H1 (cell line): ENCODE data around the gene NME1. TPM values are rescaled to one million over a fixed set of nuclear protein-coding genes. Genes with fewer than 3 reads are reported as not detected.

Experiments used
- CTCF ChIA-PET: fragments of 300-600 bp; sonication (Branson Sonifier 250); formaldehyde crosslinking; loops from one replicate; lab custom pipeline; 2021; ENCODE audit not compliant: partially characterized antibody; lab: Charles Lee
- POLR2A ChIA-PET: fragments of 300-600 bp; sonication (Branson Sonifier 250); formaldehyde crosslinking; loops from one replicate; lab custom pipeline; 2021; ENCODE audit warnings: inconsistent platforms; ENCODE audit not compliant: partially characterized antibody; lab: Charles Lee
- DNase-seq, 2 experiments: peaks; one replicate each; pipeline versions ENCODE4 v3.0.0 to v3.0.0-alpha.2; 2010 to 2022; ENCODE audit warnings: low spot score in 2 of 2, low read depth in 1 of 2, mixed read lengths in 1 of 2
- FAIRE-seq: peaks from 2 replicates; lab custom pipeline; 2011; peaks lifted over from hg19 to GRCh38; lab: Jason Lieb, UNC
- H2AFZ ChIP-seq: 2 replicates; pipeline ENCODE4 v1.8.1; 2012; ENCODE audit warnings: low read length, inconsistent platforms
- H2AK5ac ChIP-seq: 2 replicates; pipeline ENCODE4 v1.6.1; 2013; ENCODE audit warnings: low read depth, low read length
- H2BK120ac ChIP-seq: replicated peaks from 2 replicates; pipeline ENCODE3; 2013; ENCODE audit warnings: low read depth, low read length, inconsistent platforms
- H2BK12ac ChIP-seq: 2 replicates; pipeline ENCODE4 v1.6.1; 2013; ENCODE audit warnings: low read depth, low read length
- H2BK15ac ChIP-seq: 2 replicates; pipeline ENCODE4 v1.6.1; 2013; ENCODE audit warnings: low read length
- H2BK20ac ChIP-seq: 2 replicates; pipeline ENCODE4 v1.6.1; 2013; ENCODE audit warnings: low read length
- H2BK5ac ChIP-seq: 2 replicates; pipeline ENCODE4 v1.6.1; 2013; ENCODE audit warnings: low read depth, low read length
- H3K14ac ChIP-seq: 2 replicates; pipeline ENCODE4 v1.6.1; 2013; ENCODE audit warnings: inconsistent platforms; ENCODE audit not compliant: insufficient read length
- H3K18ac ChIP-seq: 2 replicates; pipeline ENCODE4 v1.6.1; 2013; ENCODE audit warnings: low read length; ENCODE audit errors: extremely low read depth
- H3K23ac ChIP-seq: 2 replicates; pipeline ENCODE4 v1.6.1; 2013; ENCODE audit warnings: inconsistent platforms; ENCODE audit not compliant: insufficient read length
- H3K23me2 ChIP-seq: 2 replicates; pipeline ENCODE4 v1.6.1; 2013; ENCODE audit warnings: low read depth, low read length
- H3K27ac ChIP-seq: 2 replicates; pipeline ENCODE4 v1.6.1; 2011; ENCODE audit warnings: low read depth, low read length, inconsistent platforms
- H3K27me3 ChIP-seq, 4 experiments: replicated peaks in 1 of 4; 1 replicate in 1 of 4; 2 replicates in 3 of 4; pipeline versions ENCODE4 v1.6.1 to v1.8.1; 2011 to 2013; ENCODE audit warnings: low read length in 3 of 4, mild to moderate bottlenecking in 3 of 4, inconsistent platforms in 2 of 4, mixed read lengths in 2 of 4, moderate library complexity in 1 of 4; ENCODE audit not compliant: control insufficient read depth in 3 of 4, insufficient read depth in 3 of 4; ENCODE audit errors: extremely low read depth in 1 of 4
- H3K36me3 ChIP-seq, 4 experiments: 2 replicates each; pipeline versions ENCODE4 v1.6.1 to v1.8.1; 2011 to 2013; ENCODE audit warnings: mild to moderate bottlenecking in 4 of 4, low read length in 3 of 4, moderate library complexity in 2 of 4, control low read depth in 1 of 4, inconsistent platforms in 1 of 4; ENCODE audit not compliant: insufficient read depth in 4 of 4, control insufficient read depth in 2 of 4
- H3K4ac ChIP-seq: replicated peaks from 2 replicates; pipeline ENCODE3; 2013; ENCODE audit warnings: low read length, low read depth, mixed read lengths, inconsistent platforms; ENCODE audit not compliant: insufficient read length
- H3K4me1 ChIP-seq, 4 experiments: replicated peaks in 1 of 4; 1 replicate in 1 of 4; 2 replicates in 3 of 4; pipeline versions ENCODE4 v1.6.1 to v1.8.1; 2011 to 2013; ENCODE audit warnings: low read length in 3 of 4, inconsistent platforms in 2 of 4, mixed read lengths in 1 of 4; ENCODE audit not compliant: insufficient read depth in 4 of 4, control insufficient read depth in 3 of 4
- H3K4me2 ChIP-seq, 2 experiments: 2 replicates each; pipeline versions ENCODE4 v1.6.1 to v1.8.1; 2011 to 2013; ENCODE audit warnings: low read depth in 2 of 2, low read length in 2 of 2, control low read depth in 1 of 2, inconsistent platforms in 1 of 2, mild to moderate bottlenecking in 1 of 2; ENCODE audit not compliant: insufficient read depth in 1 of 2
- H3K4me3 ChIP-seq, 4 experiments: fragments of 200-600, 300-600 bp in 1 of 4; sonication (generic), shearing (Covaris generic), sonication (Bioruptor Twin) in 1 of 4; 2 replicates each; pipeline versions ENCODE4 v1.5.1 to v1.8.1; 2011 to 2016; ENCODE audit warnings: low read length in 4 of 4, low read depth in 3 of 4, control low read depth in 2 of 4, inconsistent platforms in 2 of 4, mild to moderate bottlenecking in 2 of 4, mixed read lengths in 1 of 4, moderate library complexity in 1 of 4; ENCODE audit not compliant: insufficient read depth in 2 of 4; ENCODE audit errors: extremely low read depth in 1 of 4
- H3K56ac ChIP-seq: replicated peaks from 2 replicates; pipeline ENCODE3; 2013; ENCODE audit warnings: low read depth, mild to moderate bottlenecking, mixed read lengths, low read length, inconsistent platforms; ENCODE audit not compliant: insufficient read length
- H3K79me1 ChIP-seq: 2 replicates; pipeline ENCODE4 v1.6.1; 2013; ENCODE audit warnings: low read depth, low read length, control low read depth
- H3K79me2 ChIP-seq, 2 experiments: 2 replicates each; pipeline versions ENCODE4 v1.6.1 to v1.8.1; 2012 to 2013; ENCODE audit warnings: low read length in 2 of 2, mild to moderate bottlenecking in 2 of 2, inconsistent platforms in 1 of 2; ENCODE audit not compliant: insufficient read depth in 2 of 2, control insufficient read depth in 1 of 2
- H3K9ac ChIP-seq, 4 experiments: replicated peaks in 1 of 4; 1 replicate in 1 of 4; 2 replicates in 3 of 4; pipeline versions ENCODE4 v1.6.1 to v1.8.1; 2011 to 2013; ENCODE audit warnings: low read depth in 3 of 4, low read length in 3 of 4, control low read depth in 2 of 4, mild to moderate bottlenecking in 2 of 4, moderate library complexity in 2 of 4, inconsistent platforms in 1 of 4; ENCODE audit errors: extremely low read depth in 1 of 4
- H3K9me3 ChIP-seq, 2 experiments: 2 replicates each; pipeline versions ENCODE4 v1.6.1 to v1.8.1; 2012 to 2013; ENCODE audit warnings: mild to moderate bottlenecking in 2 of 2, moderate library complexity in 2 of 2, control low read depth in 1 of 2, inconsistent platforms in 1 of 2, low read depth in 1 of 2, low read length in 1 of 2, mixed read lengths in 1 of 2; ENCODE audit not compliant: insufficient read depth in 2 of 2
- H4K20me1 ChIP-seq, 2 experiments: replicated peaks in 1 of 2; 2 replicates each; pipeline versions ENCODE3 to v1.8.1; 2011 to 2013; ENCODE audit warnings: inconsistent platforms in 2 of 2, low read length in 2 of 2, mild to moderate bottlenecking in 1 of 2; ENCODE audit not compliant: insufficient read depth in 2 of 2, control insufficient read depth in 1 of 2
- H4K5ac ChIP-seq: 2 replicates; pipeline ENCODE4 v1.6.1; 2013; ENCODE audit warnings: low read length, low read depth, mixed read lengths, inconsistent platforms; ENCODE audit not compliant: insufficient read length
- H4K8ac ChIP-seq: 2 replicates; pipeline ENCODE4 v1.8.0; 2013; ENCODE audit warnings: mild to moderate bottlenecking, moderate library complexity, low read length, inconsistent platforms; ENCODE audit not compliant: insufficient read depth; ENCODE audit errors: extremely low read depth
- H4K91ac ChIP-seq: replicated peaks from 2 replicates; pipeline ENCODE3; 2013; ENCODE audit warnings: low read length, mixed read lengths, inconsistent platforms; ENCODE audit not compliant: insufficient read length
- BCL11A ChIP-seq, 2 experiments: IDR thresholded peaks; one replicate each; pipeline ENCODE4 v1.6.1; 2011; ENCODE audit warnings: low read depth in 2 of 2, low read length in 2 of 2, mild to moderate bottlenecking in 2 of 2
- CHD2 ChIP-seq: IDR thresholded peaks from 2 replicates; pipeline ENCODE4 v1.6.1; 2012; ENCODE audit warnings: low read length, improper control_type of control experiment
- EP300 ChIP-seq, 2 experiments: IDR thresholded peaks; 1 replicate in 1 of 2; 2 replicates in 1 of 2; pipeline ENCODE4 v1.6.1; 2011 to 2012; ENCODE audit warnings: low read depth in 2 of 2, low read length in 2 of 2, mild to moderate bottlenecking in 2 of 2, borderline replicate concordance in 1 of 2, inconsistent platforms in 1 of 2, moderate library complexity in 1 of 2
- FOSL1 ChIP-seq: IDR thresholded peaks from 2 replicates; pipeline ENCODE4 v1.6.1; 2011; ENCODE audit warnings: mild to moderate bottlenecking, low read depth, low read length, moderate library complexity; ENCODE audit not compliant: insufficient read depth
- GTF2F1 ChIP-seq: IDR thresholded peaks from 2 replicates; pipeline ENCODE4 v1.6.1; 2012; ENCODE audit warnings: low read depth, low read length, improper control_type of control experiment, borderline replicate concordance
- NANOG ChIP-seq: IDR thresholded peaks from 2 replicates; pipeline ENCODE4 v1.6.1; 2011; ENCODE audit warnings: low read length, low read depth, mild to moderate bottlenecking, inconsistent platforms; ENCODE audit not compliant: insufficient read depth, poor library complexity, severe bottlenecking
- RFX5 ChIP-seq: IDR thresholded peaks from 2 replicates; pipeline ENCODE4 v1.6.1; 2011; ENCODE audit warnings: low read depth, low read length, improper control_type of control experiment, borderline replicate concordance
- SAP30 ChIP-seq: fragments of 300-600 bp; sonication (generic); IDR thresholded peaks from 2 replicates; pipeline ENCODE4 v1.7.1; 2012; ENCODE audit warnings: low read length, moderate library complexity, mild to moderate bottlenecking, inconsistent platforms; ENCODE audit not compliant: insufficient read depth, insufficient replicate concordance
- SP4 ChIP-seq: IDR thresholded peaks from 2 replicates; pipeline ENCODE4 v1.6.1; 2012; ENCODE audit warnings: low read length, inconsistent platforms
- SUZ12 ChIP-seq: fragments of 200-600 bp; sonication (generic); IDR thresholded peaks from 2 replicates; pipeline ENCODE4 v1.6.1; 2012; ENCODE audit warnings: mild to moderate bottlenecking, inconsistent platforms, low read length, moderate library complexity, mixed read lengths
- TAF7 ChIP-seq: optimal IDR thresholded peaks from 2 replicates; pipeline ENCODE3; 2011; ENCODE audit warnings: low read depth, mild to moderate bottlenecking, inconsistent platforms, low read length, moderate library complexity, borderline replicate concordance
- TBP ChIP-seq: IDR thresholded peaks from 2 replicates; pipeline ENCODE4 v1.6.1; 2011; ENCODE audit warnings: low read depth, low read length, improper control_type of control experiment
- ZNF274 ChIP-seq: IDR thresholded peaks from 2 replicates; pipeline ENCODE4 v1.7.0; 2012; ENCODE audit warnings: low read length, borderline replicate concordance; ENCODE audit errors: extremely low read depth
- polyA plus RNA-seq, 7 experiments: library from polyadenylated mRNA; depleted of rRNA in 3 of 7; stranded (reverse) in 5 of 7; unstranded in 2 of 7; fragments of >200 nt in 5 of 7; fragments of 200-250 nt in 2 of 7; gene quantifications; 1 replicate in 5 of 7; 2 replicates in 1 of 7; 4 replicates in 1 of 7; pipeline versions ENCODE4 v1.2.1 to v1.2.3, GENCODE V29; 2011 to 2013; ENCODE audit warnings: missing spikeins in 2 of 7, mixed read lengths in 2 of 7
- total RNA-seq: library from RNA; stranded (reverse); fragmentation: NEBNext Ultra II Directional; extraction: Animal tissue kit (Norgen Biotek cat#: 25700); gene quantifications from 2 replicates; pipeline ENCODE4 v1.2.1, GENCODE V29; 2021
- TF ChIP-seq, protein P1 (sequence below): IDR thresholded peaks from 2 replicates; pipeline ENCODE4 v1.6.1; 2011; ENCODE audit warnings: low read length, improper control_type of control experiment

NME1 gene
- total and polyA plus RNA-seq, 2 of the 8 experiments (the other 6 are each of a cell fraction or from before 2014, with no cell fraction given): 307 to 380 TPM

DNA sequence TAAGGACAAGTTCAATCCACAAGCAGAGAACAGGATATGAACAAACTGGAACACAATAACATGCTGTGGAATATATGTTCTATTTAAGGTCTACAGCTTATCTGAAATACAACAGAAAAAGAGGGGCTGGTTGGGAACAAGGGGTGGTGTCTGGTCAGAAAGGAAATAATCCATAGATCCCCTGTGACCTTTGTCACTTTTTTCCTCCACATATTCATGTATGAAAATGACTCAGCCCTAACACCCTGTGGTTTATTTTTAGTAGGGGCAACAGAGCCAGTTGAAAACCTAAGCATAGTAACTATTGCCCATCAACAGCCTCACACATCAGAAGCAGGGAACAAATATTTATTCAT is 20.4 kb upstream of the NME1 start:
- no peak overlapping the region for H3K56ac ChIP-seq
- no peaks in the 10 kb centered on the region for H3K23me2 ChIP-seq
- no peak overlapping the region for H4K91ac ChIP-seq
- H3K4ac ChIP-seq: no peak overlapping the region
- H3K18ac ChIP-seq: no peak overlapping the region
- FAIRE-seq (no peak), DNase-seq (no peak)
- no peak overlapping the region for H2BK12ac ChIP-seq
- no peak overlapping the region for H3K23ac ChIP-seq
- H3K27ac ChIP-seq: no peak overlapping the region
- H4K8ac ChIP-seq: no peak overlapping the region
- no peak overlapping the region for H3K4me3 ChIP-seq
- no peak overlapping the region for H2AFZ ChIP-seq
- no peaks in the 10 kb centered on the region for H3K79me1 ChIP-seq
- ChIA-PET CTCF (interaction anchor here (1.8 kb wide), 1 partner anchor 20 kb away, joined by 6 read pairs; the partner anchor contains the start of gene NME1), POLR2A (interaction anchor here (1.2 to 3.5 kb wide), 2 partner anchors 9 to 13 kb away, joined by 3 to 10 read pairs; partner anchors contain the start of gene SPAG9)
- no peak overlapping the region for H2BK120ac ChIP-seq
- H4K5ac ChIP-seq: no peak overlapping the region
- no peaks in the 10 kb centered on the region for H3K79me2 ChIP-seq
- H2BK15ac ChIP-seq: no peak overlapping the region
- no peak overlapping the region for H2BK5ac ChIP-seq
- no peaks in the 10 kb centered on the region for H4K20me1 ChIP-seq
- no peak overlapping the region for H3K4me2 ChIP-seq
- no peaks in the 10 kb centered on the region for H3K4me1 ChIP-seq
- no peak overlapping the region for H2AK5ac ChIP-seq
- no peaks in the 10 kb centered on the region for H3K36me3 ChIP-seq
- H3K9ac ChIP-seq: no peak overlapping the region
- no peak overlapping the region for H3K14ac ChIP-seq
- no peak overlapping the region for H2BK20ac ChIP-seq
- H3K27me3 ChIP-seq: no peaks in the 10 kb centered on the region
- H3K9me3 ChIP-seq: no peaks in the 10 kb centered on the region
- TF ChIP-seq SUZ12: no peak
- no peak for TF ChIP-seq FOSL1
- no peak for TF ChIP-seq TAF7
- no peak for TF ChIP-seq RFX5
- TF ChIP-seq SP4: no peak
- TF ChIP-seq, protein P1, sequence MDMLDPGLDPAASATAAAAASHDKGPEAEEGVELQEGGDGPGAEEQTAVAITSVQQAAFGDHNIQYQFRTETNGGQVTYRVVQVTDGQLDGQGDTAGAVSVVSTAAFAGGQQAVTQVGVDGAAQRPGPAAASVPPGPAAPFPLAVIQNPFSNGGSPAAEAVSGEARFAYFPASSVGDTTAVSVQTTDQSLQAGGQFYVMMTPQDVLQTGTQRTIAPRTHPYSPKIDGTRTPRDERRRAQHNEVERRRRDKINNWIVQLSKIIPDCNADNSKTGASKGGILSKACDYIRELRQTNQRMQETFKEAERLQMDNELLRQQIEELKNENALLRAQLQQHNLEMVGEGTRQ: no peak
- TF ChIP-seq GTF2F1: no peak
- no peak for TF ChIP-seq SAP30
- no peak for TF ChIP-seq CHD2
- no peak for TF ChIP-seq EP300 (IDR thresholded peaks at IDR 0.05; ENCODE audit: borderline replicate concordance in 1 of 2, low read depth in 2 of 2, low read length in 2 of 2)
- no peak for TF ChIP-seq NANOG
- TF ChIP-seq ZNF274: no peak
- TF ChIP-seq BCL11A (IDR thresholded peaks at IDR 0.05; ENCODE audit: low read depth in 2 of 2, low read length in 2 of 2): no peak
- TF ChIP-seq TBP: no peak
